HG03064 (cell line): ENCODE data around the gene NEK5.

Source experiments
- ATAC-seq: cut with Tn5 transposase; IDR thresholded peaks from one replicate; pipeline ENCODE4 v1.9.1; 2021; ENCODE audit warnings: low read depth; ENCODE audit not compliant: unreplicated experiment

NEK5 gene

DNA sequence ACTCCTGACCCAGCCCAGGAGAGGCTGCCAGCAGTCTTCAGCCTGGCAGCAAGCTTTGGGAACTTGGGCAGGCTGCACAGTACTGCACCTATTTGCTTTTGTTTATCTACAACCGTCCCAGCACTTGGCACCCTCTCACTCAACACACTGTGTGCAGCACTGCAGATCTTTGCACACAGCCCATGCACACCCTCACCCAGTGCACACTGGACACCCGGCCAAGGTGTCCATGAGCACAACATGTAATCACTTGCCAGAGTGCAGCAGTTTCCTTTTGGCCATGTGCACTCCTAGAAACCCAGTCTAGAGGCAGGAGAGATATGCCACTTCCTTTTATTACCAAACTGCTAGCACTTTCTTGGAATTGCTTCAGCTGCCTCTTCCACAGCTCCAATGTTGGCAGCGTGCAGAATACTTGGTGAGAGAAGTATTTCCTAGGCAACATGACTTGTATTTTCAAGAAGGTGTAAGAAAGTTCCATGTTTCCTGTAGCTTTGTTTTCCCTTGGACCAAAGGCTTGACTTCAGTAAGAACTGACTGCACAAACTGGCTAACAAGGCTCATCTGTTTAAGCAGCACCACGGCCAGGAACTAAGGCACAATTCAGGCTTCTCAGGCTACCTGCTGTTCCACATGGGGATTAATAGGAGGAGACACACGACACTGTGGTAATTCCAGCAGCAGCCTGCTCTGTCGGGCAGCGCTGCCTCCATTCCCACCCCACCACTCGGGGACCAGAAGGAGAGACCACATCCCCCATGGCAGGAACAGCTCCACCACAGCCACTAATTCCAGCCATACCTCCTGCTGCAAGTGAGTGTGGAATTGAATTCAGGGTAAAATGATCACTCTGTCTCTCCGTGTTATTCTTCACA is 133.0 kb downstream of the NEK5 start:
- ATAC-seq, result no peak

GRCh38 chr13:51993713-51994112 is 135.2 kb downstream of the NEK5 start:
- no peak for ATAC-seq

DNA sequence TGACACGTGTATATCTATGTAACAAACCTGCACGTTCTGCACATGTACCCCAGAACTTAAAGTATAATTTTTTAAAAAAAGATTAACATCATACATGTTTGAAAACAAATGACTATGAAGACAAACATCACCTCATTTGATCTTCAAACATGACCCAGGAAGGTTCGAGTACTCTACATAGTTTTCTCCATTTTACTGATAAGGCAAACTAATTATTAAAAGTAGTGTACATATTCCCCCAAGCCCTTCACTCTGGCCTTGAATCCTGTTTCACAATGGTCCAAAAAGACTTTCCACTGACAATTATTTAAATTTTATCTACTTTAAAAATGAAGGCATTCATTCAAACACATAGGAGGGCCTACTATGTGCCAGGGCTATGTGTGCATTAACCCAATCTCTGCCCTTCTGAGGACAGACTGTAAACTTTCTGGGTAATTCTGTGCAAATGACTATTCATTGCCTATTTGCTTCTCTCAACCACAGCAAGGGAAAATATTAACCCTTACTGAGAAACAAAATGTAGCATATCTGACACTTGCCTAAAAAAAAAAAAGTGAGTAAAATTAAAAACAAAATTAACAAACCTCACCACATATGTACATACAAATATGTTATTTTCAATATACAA is 139.8 kb downstream of the NEK5 start:
- no peak for ATAC-seq
